Neuron (in vitro differentiated cells): Measurements from ENCODE around the gene VAV3.

Experiments
- H2AFZ ChIP-seq: one replicate; pipeline ENCODE4 v1.6.1; 2013; ENCODE audit warnings: low read depth, mild to moderate bottlenecking, inconsistent platforms, low read length, moderate library complexity
- H3K27me3 ChIP-seq: one replicate; pipeline ENCODE4 v1.6.1; 2013; ENCODE audit warnings: low read length; ENCODE audit not compliant: insufficient read depth
- H3K36me3 ChIP-seq: one replicate; pipeline ENCODE4 v1.6.1; 2013; ENCODE audit warnings: low read length; ENCODE audit not compliant: insufficient read depth
- H3K4me1 ChIP-seq: one replicate; pipeline ENCODE4 v1.6.1; 2013; ENCODE audit warnings: low read length; ENCODE audit not compliant: insufficient read depth
- H3K4me3 ChIP-seq: 2 replicates; pipeline ENCODE4 v1.5.1; 2013; ENCODE audit warnings: mild to moderate bottlenecking, low read length, moderate library complexity
- H3K9me3 ChIP-seq: one replicate; pipeline ENCODE4 v1.6.1; 2013; ENCODE audit warnings: low read length

VAV3 gene

DNA sequence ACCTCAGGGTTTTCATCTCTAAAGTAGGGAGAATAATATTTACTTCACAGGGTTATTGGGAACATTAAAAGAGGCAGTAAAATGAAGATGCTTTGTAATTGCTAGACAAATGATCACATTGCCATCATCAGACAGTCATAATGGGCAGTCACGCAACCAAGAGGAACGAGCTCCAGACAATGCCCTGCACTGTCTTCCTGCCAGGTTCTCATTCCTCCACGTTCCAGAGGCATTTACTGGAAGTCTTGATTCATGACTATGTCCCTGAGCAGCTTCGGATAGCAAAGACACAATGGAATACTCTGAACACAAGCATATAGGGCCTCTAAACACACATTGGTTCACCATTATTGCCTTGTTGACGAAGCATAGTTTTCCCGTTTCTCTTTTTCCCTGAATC lies 434.4 kb downstream of the VAV3 start:
- Histone ChIP-seq H3K4me3 (no peak overlapping the region), H3K36me3 (no peaks in the 10 kb centered on the region), H2AFZ (no peak overlapping the region), H3K27me3 (no peaks in the 10 kb centered on the region), H3K4me1 (no peaks in the 10 kb centered on the region), H3K9me3 (no peaks in the 10 kb centered on the region)

DNA sequence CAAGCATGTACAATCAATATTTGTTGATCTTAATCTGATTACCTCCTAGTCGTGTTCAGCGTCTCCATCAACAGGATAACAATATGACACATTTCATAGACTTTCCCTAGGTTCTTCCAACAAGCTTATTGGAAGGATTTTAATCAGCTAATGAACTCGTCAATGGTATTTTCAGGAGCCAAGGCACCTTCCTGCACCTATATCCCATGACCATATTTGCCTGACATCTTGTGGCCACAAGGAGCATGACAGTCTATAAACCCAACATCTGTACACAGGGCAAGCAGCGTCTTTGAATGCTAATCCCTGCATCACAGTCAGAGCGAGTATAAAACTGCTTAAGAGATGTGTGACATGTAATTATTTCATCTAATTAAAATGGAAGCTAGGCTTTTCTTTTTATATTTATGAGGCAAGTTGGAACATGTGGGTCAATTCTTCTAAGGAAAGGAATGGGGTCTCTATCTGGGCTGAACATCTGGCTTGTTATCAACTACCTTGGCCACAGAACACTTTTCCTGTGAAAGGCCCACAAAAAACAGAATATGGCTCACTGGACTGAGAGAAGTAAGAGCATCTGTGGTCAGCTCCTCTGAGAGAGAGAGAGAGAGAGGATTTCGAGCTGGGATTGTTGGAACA lies 435.4 kb downstream of the VAV3 start:
- Histone ChIP-seq H3K9me3 (no peaks in the 10 kb centered on the region), H3K4me3 (no peak overlapping the region), H3K36me3 (no peaks in the 10 kb centered on the region), H3K27me3 (no peaks in the 10 kb centered on the region), H3K4me1 (no peaks in the 10 kb centered on the region), H2AFZ (no peak overlapping the region)

DNA sequence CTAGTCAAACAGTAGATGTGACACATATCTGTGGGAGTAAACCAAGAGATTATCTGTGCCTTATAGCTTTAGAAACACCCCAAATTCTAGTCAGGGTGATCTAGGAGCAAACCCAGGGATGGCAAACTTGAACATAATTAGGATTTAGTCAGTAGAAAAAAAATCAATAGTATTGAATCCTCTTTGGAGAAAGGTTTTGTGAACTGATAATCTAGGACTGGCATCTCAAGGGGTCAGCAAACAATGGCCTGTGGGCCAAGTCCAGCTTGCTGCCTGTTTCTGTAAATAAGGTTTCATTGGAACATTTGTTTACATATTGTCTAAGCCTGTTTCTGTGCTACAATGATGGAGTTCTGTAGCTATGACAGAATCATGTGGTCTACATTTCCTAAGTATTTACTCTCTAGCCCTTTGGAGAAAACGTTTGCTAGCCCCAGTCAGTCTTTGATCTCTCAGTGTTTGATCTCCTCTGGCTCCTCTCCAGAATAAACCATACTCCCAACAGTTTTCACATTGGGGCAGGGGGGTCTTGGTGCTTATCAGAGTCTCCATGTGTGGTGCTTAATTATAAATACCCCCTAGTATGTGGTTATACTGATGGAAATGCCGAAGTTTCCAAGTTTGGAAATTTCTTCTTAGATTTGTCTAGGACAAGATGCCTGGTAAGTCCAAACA lies 438.3 kb downstream of the VAV3 start:
- no peak overlapping the region for H2AFZ ChIP-seq
- no peaks in the 10 kb centered on the region for H3K27me3 ChIP-seq
- H3K4me1 ChIP-seq: no peaks in the 10 kb centered on the region
- no peaks in the 10 kb centered on the region for H3K36me3 ChIP-seq
- H3K4me3 ChIP-seq: no peak overlapping the region
- H3K9me3 ChIP-seq: no peaks in the 10 kb centered on the region

DNA sequence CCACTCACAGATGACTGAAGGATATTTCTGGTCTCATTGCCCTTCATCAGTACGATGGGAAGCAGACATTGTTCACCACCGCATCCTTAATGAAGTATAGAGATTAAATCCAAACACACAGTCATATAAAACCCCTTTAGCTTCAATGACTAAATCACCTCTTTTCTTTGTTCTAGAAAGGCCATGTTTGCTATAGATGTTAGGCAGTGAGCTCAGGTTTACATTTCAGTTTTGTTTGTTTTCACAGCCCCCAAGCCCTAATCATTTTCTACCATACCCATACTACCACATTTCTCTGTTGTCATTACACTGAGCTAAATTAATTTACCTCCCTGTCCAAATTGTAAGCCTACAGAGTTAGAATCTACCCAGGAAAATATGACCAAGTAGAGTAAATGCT lies 439.0 kb downstream of the VAV3 start:
- no peak overlapping the region for H3K4me3 ChIP-seq
- H3K36me3 ChIP-seq: no peaks in the 10 kb centered on the region
- no peaks in the 10 kb centered on the region for H3K9me3 ChIP-seq
- H2AFZ ChIP-seq: no peak overlapping the region
- H3K27me3 ChIP-seq: no peaks in the 10 kb centered on the region
- H3K4me1 ChIP-seq: no peaks in the 10 kb centered on the region

DNA sequence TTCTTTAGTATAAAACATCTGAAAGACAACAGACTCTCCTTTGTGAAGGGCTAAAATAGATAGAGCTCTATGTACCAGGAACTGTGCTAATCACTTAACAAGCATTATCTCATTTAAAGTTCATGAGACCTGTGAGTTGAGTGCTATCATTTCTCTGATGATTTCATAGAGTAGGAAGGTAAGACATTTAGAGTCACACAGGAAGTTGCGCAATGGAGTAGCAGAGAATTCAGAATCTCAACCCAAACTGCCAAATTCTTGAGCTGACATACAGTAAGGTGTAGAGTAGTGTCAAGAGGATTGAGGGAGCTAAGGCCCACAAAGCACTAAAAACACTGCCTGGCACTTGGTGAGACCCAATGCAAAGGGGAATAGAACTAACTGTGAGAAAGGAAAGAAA lies 439.8 kb downstream of the VAV3 start:
- no peaks in the 10 kb centered on the region for H3K4me1 ChIP-seq
- no peaks in the 10 kb centered on the region for H3K36me3 ChIP-seq
- H3K9me3 ChIP-seq: no peaks in the 10 kb centered on the region
- no peaks in the 10 kb centered on the region for H3K27me3 ChIP-seq
- H2AFZ ChIP-seq: no peak overlapping the region
- no peak overlapping the region for H3K4me3 ChIP-seq

DNA sequence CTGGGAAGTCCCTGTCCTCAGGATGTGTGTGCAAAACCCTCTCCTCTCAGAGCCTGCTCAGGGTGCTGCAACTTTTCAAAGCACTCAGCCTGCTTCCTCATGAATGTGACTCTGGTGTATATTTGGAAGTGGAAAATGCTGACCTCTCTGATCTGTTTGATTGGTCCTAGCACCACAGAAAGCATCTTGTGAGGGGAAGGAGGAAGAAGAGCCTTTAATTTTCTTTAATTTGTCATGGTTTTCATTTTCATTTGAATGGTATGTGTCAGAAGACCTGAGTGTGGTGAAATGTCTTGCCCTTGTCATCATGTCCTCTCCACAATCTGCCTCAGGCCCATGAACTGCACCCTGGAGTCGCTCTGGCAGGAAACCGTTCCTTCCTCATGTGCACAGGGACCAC lies 440.7 kb downstream of the VAV3 start:
- Histone ChIP-seq H3K27me3 (no peaks in the 10 kb centered on the region), H3K9me3 (no peaks in the 10 kb centered on the region), H3K4me3 (no peak overlapping the region), H3K4me1 (no peaks in the 10 kb centered on the region), H2AFZ (no peak overlapping the region), H3K36me3 (no peaks in the 10 kb centered on the region)

DNA sequence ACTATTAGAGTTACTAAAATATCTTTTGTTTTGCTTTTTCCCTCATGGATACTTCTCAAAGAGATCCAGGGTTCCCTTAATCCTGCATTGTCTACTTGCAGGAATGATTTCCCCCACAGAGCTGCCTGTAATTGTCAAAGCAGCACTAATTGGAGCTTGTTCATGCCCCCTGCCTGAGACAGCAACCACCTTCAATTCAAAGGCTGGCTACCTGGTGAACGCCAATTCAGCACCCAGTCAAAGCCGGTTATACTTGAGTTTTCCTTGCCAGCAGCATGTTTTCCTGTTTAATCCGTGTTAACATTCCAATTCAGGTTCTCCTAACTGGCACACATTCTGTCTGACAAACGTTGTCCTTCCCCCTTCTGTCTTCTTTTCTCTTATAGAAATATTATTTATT lies 441.2 kb downstream of the VAV3 start:
- Histone ChIP-seq H2AFZ (no peak overlapping the region), H3K9me3 (no peaks in the 10 kb centered on the region), H3K4me1 (no peaks in the 10 kb centered on the region)

DNA sequence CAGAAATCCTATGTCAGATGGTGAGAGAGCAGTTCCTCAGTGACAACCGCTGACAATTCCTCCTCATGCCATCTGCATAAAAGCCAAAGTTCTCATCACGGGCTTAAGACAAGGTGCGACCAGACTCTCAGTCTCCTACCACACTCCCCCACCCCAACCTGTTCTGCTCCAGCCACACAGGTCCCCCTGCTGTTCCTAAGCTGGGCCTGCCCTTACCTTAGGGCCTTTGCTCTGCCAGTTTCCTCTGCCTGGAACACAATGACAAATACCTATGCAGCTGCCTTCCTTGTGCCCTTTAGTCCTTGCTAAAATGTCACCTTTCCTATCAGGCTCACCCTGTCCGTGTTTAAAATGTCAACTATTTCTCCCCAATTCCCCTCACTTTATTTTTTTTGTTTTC lies 441.9 kb downstream of the VAV3 start:
- Histone ChIP-seq H2AFZ (no peak overlapping the region), H3K27me3 (no peaks in the 10 kb centered on the region), H3K4me3 (no peak overlapping the region)

More for the DNA sequence above, 441.2 kb downstream of the VAV3 start:
- Histone ChIP-seq H3K36me3 (no peaks in the 10 kb centered on the region), H3K27me3 (no peaks in the 10 kb centered on the region), H3K4me3 (no peak overlapping the region)

More for the DNA sequence above, 441.9 kb downstream of the VAV3 start:
- Histone ChIP-seq H3K36me3 (no peaks in the 10 kb centered on the region), H3K9me3 (no peaks in the 10 kb centered on the region), H3K4me1 (no peaks in the 10 kb centered on the region)
